GM19025 (cell line): ENCODE data around the gene POLR2J3.
A peak's percentile ranks its signal among the peaks of the same experiment; 100 is the strongest.
"Not testable (repeated sequence)": the region's sequence is repeated elsewhere in the genome, so short reads cannot be mapped to it uniquely, and the experiment has no call there.

Experiments
- ATAC-seq: cut with Tn5 transposase; IDR thresholded peaks from one replicate; pipeline ENCODE4 v1.9.1; 2021; ENCODE audit warnings: mild to moderate bottlenecking, low read depth, moderate library complexity; ENCODE audit not compliant: unreplicated experiment

Gene POLR2J3

DNA sequence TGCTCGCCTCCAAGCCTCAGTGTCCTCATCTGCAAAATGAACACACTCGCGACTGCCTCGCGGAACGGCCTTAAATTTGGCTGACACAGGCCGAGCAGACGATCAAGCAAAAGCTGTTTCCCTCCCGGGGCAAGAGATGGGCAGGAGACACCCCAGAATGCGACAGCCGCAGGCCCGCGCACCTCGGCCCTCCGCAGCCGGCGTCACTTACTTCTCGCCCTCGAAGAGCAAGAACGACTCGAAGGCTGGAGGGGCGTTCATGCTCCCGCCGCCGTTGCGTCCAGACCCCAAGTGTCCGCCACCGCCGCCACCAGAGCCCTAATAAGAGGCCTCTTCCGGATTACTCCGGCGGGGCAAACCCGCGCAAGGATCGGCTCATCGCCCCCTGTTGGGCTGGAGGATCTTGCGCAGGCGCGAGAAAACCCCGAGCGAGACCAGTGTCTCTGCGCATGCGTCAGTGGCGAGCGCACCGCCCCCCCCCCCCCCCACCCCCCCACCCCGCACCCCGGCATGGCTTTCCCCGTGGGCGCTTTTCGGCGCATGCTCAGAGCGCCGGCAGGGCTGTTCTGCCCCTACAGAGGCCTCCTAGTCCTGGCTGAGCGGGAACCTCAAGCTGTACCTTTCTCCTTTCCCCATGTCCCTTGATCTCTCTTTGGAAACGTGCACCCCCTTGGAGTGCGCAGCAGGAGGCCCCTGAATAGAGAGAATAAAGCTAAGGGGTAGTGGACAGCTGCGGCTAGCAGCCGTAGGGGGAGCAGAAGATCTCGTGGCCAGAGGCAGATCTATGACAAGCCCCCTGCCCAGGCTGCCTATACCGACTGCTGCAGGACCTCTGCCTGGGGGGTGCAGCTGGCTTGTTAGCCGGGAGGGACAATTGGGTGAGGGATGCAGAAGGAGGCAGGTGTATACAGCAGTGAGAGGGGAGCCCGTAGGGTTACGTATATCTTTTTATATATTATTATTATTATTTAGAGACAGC is at the start of gene POLR2J3:
Gene POLR2J3, minus strand, starts transcription at position 323 of the 979 bp plus-strand sequence. Its CDS starts 62 bp downstream, at position 261.
- peak; percentile 97 for ATAC-seq

- not testable (repeated sequence) for ATAC-seq
These were observed 45.7 kb upstream of the POLR2J3 start for GRCh38 chr7:102618122-102618521.

GRCh38 chr7:102616507-102617125 is 44.2 kb upstream of the POLR2J3 start, which contains the start of gene RASA4:
RASA4 (minus strand) TSS chr7:102616756; CDS start chr7:102616689, 67 bp downstream.
- peak; percentile 78 for ATAC-seq

DNA sequence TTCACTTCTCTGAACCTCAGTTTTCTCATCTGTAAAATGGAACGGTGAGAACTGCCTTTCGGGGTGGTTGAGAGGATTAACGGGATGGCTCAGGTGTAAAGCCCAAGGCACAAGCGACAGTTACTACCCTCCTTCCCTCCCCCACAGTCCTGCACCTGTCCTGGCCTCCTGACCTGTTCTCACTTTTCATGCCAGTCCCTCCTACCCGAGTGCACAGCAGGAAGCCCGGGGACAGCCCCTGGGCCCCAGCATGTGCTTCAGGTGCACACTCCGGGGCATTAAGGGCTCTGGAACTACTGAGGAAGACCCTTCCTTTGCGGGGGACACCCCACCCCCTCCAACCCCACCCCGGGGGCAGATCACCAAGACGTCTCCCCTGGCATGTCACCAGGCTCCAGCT is 43.5 kb upstream of the POLR2J3 start:
- ATAC-seq = not testable (repeated sequence)

DNA sequence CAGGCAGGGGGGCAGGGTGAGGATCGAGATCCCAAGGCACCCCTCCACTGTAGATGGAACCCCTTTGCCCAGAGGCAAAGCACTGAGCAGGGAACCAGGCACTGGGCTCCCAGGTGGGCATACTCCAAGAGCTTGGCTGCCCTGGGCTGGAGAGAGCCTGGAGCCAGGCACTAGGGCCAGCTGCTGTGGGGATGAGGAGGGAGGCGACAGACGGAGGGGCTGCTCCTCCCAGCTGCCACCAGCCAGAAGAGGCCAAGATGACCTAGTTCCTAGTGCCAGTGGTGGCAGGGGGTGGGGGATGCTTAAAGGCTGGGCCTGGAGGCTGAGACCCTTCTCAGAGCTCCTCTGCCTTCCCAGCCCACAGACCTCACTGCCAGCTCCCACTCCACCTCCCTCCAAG is 42.5 kb upstream of the POLR2J3 start:
- ATAC-seq = not testable (repeated sequence)

DNA sequence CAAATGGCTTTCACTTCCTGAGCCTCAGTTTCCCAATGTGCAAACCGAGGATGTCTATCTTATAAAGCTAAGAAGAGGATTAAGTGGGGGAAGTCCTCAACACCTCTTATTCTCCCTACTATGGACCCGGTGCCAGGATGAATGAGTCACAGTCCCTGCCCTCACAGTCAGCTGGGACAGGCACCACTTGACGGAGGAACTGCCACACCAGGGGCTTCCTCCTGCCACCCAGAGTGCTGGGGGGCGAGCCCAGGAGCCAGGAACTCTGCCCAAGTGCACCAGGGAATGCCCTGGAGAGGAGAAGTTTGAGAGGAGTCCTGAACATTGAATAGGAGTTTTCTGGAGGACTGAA is 41.9 kb upstream of the POLR2J3 start:
- ATAC-seq = peak; percentile 18

DNA sequence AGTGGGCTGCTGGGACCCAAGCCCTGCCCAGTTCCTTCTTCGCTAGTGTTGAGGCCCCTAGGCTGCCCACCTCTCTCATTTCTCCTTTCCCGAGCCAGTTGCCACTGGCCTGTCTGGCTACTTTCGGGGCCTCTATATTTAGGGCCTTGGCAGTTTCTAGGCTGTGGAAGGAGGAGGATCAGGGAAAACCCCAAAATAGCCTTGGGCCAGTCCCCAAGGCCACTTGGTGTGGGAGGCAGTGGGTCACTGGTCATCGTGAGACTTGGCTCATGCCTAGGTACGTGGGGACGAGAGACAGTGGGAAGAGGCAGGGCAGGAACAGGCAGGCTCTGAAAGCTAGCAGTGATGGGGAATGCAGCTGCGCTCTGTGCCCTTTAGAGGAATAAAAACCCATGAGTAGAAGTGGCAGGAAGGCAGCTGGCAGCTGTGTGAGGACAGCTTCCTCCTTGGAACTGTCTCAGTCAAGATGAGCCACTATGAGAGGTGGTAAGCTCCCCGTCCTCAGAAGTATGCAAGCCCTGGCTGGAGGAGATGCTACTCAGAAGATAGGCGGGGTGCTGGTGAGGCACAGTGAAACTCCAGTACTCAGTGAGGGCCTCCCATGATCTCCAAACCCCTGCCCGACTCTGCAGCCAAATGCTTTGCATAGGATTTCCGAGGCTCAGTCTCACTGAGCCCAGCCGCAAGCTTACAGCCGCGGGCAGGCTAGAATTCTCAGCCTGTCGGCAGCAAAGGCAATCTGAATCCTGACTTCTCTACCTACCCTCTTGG is 41.4 kb upstream of the POLR2J3 start:
- peak; percentile 62 for ATAC-seq

- not testable (repeated sequence) for ATAC-seq
These were observed 39.4 kb upstream of the POLR2J3 start for GRCh38 chr7:102611675-102612325.

DNA sequence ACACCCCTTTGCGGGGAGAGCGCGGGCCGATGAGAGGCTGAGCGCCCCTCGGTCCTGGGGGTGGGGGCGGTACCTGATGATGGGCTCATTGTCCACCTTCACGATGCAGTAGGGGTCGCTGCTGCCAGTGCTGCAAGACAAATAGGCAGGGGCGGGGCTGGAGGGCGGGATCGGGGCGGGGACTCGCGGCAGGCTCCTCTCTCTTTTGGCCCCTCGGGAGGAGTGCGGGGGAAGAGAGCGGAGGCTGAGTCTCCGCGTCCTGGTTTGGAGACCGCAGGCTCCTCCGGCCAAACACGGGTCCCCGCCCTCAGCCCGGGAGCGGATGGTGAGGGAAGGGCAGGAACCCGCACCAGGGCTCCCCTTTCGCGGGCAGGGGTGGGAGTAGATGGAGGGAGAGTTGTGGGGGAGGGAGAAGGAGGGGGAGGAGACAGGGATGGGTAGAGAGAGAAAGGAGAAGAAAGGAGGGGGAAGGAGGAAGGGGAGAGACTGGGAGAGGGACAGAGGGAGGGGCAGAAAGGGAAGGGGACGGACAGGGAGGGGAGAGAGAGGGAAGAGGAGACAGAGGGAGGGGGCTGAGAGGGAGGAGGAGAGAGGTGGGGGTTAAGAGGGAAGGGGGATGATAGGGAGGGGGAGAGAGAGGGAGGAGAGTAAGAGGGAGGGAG is 38.8 kb upstream of the POLR2J3 start:
- peak; percentile 33 for ATAC-seq

DNA sequence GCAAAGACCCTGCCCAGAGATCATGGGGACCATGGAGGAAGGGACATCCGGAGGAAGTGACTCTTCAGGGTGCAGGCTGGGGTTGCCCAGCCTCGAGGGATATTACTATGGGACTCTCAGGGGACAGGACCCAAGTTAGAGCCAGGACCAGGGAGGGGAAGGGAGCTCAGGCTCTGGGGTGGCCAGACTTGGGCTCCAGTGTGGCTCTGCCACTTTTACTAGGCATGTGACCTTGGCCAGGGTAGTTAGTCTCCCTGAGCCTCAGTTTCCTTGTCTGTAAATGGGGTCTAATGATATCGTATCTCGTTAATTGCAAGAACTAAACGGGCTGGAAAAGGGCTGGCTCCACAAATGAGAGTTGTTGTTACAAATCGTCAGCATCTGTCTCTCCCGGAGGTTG is 38.1 kb upstream of the POLR2J3 start:
- not testable (repeated sequence) for ATAC-seq

- not testable (repeated sequence) for ATAC-seq
These were observed 37.4 kb upstream of the POLR2J3 start for GRCh38 chr7:102609734-102610133.

DNA sequence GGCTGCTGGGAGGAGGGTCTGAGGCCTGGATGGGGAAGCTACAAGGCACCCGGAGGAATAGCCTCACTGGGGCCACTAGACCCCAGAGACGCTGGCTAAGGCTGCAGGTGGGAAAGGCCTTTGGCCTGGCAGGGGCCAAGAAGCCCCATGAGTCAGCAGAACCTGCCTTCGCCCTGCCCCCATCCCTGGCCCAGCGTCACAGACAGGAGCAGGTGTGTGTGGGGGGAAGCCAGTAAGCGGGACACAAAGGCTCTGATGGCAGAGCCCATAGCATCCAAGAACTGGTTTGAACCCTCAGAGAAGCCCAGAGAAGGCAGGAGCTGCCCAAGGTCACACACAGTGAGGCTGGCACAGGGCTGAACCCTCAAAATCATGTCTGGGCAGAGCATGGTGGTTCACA is 34.5 kb upstream of the POLR2J3 start:
- not testable (repeated sequence) for ATAC-seq

DNA sequence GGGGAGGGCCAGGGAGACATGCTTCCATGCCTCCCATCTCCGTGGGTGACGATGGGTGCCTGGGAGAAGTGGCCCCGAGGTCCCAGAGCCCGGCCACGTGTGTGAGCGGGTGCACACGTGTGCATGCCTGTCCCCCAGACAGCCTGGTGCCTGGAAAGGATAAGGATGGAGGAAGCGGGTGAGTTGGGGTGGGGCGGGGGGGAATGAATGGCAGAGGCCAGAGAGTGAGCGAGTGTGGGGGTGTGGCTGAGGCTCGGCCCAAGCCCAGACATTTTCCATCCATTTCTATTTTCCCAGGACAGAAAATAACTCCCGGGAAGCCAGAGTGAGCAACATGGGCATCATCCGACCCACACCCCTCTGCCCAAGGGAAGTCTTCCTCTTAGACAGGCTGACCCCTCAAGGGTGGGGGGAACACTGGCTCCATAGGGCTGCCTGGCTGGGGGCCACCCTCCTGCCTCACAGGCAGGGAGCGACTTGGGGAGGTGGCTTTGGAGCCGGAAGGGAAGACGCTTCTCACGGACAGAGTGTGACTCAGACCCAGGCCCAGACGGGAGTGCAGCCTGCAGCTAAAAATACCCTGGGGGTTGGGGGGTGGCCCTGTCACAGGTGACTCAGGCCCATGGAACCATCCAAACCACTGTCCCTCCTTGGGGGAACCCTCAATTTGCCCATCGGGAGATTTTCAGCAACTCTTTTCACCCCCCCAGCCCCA is 32.2 kb upstream of the POLR2J3 start:
- not testable (repeated sequence) for ATAC-seq

DNA sequence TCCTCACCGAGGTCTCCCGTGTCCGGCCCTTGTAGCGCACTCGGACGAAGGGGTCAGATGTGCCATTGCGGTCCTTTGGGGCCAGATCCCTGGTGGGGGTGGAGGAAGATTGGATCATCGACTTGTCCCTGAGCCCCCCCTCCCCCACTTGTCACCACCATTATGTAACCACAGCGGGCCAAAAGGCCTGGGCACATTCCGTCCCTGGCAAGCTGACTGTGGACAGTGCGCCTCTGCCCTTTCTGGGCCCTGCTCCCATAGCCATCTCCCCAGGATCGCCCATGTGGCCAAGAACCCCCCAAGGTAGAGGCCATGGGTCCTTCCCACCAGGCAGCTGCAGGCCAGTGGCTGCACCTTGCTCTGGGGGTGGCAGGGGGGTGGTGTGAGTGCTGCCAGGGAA is 29.9 kb upstream of the POLR2J3 start:
- ATAC-seq = not testable (repeated sequence)

DNA sequence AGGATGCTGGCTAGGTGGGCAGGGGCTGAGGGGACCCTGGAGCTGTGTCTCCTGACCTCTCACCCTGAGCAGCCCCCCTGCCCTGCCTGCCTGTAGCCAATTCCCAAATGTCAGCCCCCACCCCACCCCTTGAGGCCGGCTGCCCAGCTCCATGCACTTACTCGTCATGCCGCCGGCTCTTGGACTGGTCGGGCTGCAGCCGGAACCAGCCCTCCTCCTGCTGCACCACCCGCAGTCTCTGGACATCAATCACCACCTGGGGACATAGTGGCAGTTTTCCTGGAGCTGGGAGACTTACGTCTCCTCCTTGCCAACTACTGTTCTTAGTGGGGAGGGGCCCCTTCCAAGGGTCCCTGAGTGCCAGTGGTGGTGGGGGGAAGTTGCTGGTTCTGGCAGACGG is 27.3 kb upstream of the POLR2J3 start:
- ATAC-seq = not testable (repeated sequence)

DNA sequence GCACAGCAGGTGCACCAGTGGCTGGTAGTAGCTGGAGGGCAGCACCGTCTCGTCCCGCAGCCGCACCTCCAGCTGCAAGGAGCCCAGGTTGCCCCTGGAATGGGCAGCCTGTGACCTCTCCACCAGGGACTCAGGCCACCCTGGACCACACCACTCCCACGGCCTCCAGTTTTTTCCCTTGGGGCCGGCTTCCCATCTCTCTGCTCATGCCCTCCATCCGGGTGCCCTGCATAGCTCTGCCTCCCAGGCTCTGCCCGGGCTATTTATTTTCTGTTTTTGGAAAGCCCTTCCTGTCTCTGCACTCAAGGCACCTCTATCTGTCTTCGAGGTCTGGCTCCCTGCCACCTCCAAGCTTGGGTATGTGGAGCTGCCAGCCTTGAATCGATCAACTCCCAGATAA is 23.7 kb upstream of the POLR2J3 start:
- not testable (repeated sequence) for ATAC-seq

DNA sequence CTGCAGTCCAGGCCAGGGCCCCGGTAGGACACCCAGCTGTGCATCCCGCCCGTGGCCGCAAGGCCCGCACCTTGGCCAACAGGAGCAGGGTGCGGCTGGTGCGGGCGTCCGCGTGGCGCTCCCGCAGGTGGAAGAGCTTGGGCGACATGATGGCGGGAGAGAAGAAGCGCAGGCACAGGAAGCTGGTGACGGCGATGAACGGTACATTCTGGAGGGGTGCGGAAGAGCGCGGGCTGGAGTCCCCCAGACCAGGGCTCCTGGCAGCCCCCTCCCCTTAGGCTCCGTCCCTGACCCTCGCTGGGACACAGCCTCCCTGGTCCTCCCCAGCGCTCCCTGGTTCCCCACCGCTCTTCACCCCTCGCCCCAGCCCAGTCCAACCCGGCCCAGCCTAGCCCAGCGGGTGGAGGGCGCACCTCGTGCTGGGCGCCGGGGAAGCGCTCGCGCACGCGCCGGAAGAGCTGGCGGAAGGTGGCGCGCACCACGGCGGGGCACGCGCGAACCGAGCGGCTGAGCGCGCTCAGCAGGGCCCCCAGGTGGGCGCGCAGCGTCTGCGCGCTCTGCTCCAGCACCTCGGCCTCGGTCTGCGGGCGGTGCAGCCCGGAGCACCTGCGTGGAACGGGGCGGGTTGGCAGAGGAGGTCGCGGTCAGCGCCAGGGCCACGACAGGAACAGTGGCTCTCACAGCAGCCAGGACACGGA is 21.4 kb upstream of the POLR2J3 start:
- peak; percentile 57 for ATAC-seq

GRCh38 chr7:102592477-102593019 is 20.2 kb upstream of the POLR2J3 start:
- peak; percentile 43 for ATAC-seq
